Measurements from ENCODE around the gene NUDT8.

DNA sequence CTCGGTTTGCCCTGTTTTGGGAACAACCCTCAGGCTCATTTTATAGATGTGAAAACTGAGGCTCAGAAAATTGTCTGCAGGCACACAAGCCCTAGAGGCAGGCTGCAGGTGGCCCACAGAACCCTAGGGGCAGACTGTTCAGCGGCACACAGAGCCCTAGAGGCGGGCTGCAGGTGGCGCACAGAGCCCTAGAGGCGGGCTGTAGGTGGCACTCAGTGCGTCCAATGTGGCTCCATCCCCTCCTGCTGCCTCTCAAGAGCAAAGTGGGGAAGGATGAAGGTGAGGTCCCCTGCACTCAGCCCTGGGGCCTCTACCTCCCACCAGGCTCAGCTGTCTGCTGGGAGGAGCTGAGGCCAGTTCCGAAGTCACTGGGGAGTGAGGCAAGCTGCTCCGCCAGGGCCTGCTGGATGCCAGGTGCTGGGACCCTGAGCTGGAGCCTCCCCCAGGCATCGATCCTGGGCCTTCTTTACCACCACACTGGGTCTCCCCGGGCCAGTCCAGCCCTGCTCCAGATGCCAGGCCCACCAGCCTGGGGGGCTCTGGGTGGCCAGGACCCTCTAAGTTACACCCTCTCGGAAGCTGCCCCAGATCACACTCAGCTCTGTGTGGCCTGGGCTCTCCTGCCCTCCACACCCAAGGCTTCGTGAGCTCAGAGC is 18.5 kb upstream of the NUDT8 start:
- TF ChIP-seq, protein P1, sequence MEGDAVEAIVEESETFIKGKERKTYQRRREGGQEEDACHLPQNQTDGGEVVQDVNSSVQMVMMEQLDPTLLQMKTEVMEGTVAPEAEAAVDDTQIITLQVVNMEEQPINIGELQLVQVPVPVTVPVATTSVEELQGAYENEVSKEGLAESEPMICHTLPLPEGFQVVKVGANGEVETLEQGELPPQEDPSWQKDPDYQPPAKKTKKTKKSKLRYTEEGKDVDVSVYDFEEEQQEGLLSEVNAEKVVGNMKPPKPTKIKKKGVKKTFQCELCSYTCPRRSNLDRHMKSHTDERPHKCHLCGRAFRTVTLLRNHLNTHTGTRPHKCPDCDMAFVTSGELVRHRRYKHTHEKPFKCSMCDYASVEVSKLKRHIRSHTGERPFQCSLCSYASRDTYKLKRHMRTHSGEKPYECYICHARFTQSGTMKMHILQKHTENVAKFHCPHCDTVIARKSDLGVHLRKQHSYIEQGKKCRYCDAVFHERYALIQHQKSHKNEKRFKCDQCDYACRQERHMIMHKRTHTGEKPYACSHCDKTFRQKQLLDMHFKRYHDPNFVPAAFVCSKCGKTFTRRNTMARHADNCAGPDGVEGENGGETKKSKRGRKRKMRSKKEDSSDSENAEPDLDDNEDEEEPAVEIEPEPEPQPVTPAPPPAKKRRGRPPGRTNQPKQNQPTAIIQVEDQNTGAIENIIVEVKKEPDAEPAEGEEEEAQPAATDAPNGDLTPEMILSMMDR (IDR thresholded peaks at IDR 0.05) = no peak
- TF ChIP-seq POLR2A (IDR thresholded peaks at IDR 0.05) = no peak

Data from adrenal gland (tissue), 5 donors.